HG03064 (cell line): ENCODE measurements around the gene VAMP8.
"Not testable (repeated sequence)": the region's sequence is repeated elsewhere in the genome, so short reads cannot be mapped to it uniquely, and the experiment has no call there.

Experiments
- ATAC-seq: cut with Tn5 transposase; IDR thresholded peaks from one replicate; pipeline ENCODE4 v1.9.1; 2021; ENCODE audit warnings: low read depth; ENCODE audit not compliant: unreplicated experiment

The VAMP8 gene

GRCh38 chr2:85547089-85547858 lies 30.1 kb upstream of the VAMP8 start:
- no peak for ATAC-seq

GRCh38 chr2:85547859-85548607 lies 29.4 kb upstream of the VAMP8 start:
- no peak for ATAC-seq

- ATAC-seq: no peak
Measured at GRCh38 chr2:85548608-85548900, 28.8 kb upstream of the VAMP8 start.

GRCh38 chr2:85549095-85549494 lies 28.3 kb upstream of the VAMP8 start:
- no peak for ATAC-seq

- no peak for ATAC-seq
Measured at GRCh38 chr2:85549826-85550225, 27.6 kb upstream of the VAMP8 start.

GRCh38 chr2:85550486-85550885 lies 26.9 kb upstream of the VAMP8 start:
- ATAC-seq: no peak

- no peak for ATAC-seq
Measured at GRCh38 chr2:85551698-85552678, 25.4 kb upstream of the VAMP8 start.

GRCh38 chr2:85553184-85553583 lies 24.2 kb upstream of the VAMP8 start:
- ATAC-seq: no peak

- ATAC-seq: no peak
Measured at GRCh38 chr2:85554980-85555612, 22.3 kb upstream of the VAMP8 start.

- ATAC-seq: no peak
Measured at GRCh38 chr2:85557130-85557529, 20.3 kb upstream of the VAMP8 start.

- no peak for ATAC-seq
Measured at GRCh38 chr2:85558160-85558559, 19.2 kb upstream of the VAMP8 start.

- ATAC-seq: not testable (repeated sequence)
Measured at GRCh38 chr2:85560403-85560726, 17.0 kb upstream of the VAMP8 start.

GRCh38 chr2:85560812-85561279 lies 16.5 kb upstream of the VAMP8 start:
- ATAC-seq: peak; percentile 11

- peak; percentile 90 for ATAC-seq
Measured at GRCh38 chr2:85561280-85562212, 15.8 kb upstream of the VAMP8 start, which contains the start of gene GGCX. Gene GGCX, minus strand, starts transcription at chr2:85561493. Its CDS starts 65 bp downstream, at chr2:85561428.

GRCh38 chr2:85564144-85564563 lies 13.2 kb upstream of the VAMP8 start:
- no peak for ATAC-seq

- no peak for ATAC-seq
Measured at GRCh38 chr2:85566265-85566664, 11.1 kb upstream of the VAMP8 start.

GRCh38 chr2:85575739-85576138 lies 1.6 kb upstream of the VAMP8 start:
- no peak for ATAC-seq

GRCh38 chr2:85577063-85577385 lies 362 bp upstream of the VAMP8 start:
- ATAC-seq: no peak
